ENCODE data around the gene IPP.
"Not testable (repeated sequence)": the region's sequence is repeated elsewhere in the genome, so short reads cannot be mapped to it uniquely, and the experiment has no call there.

Gene IPP

DNA sequence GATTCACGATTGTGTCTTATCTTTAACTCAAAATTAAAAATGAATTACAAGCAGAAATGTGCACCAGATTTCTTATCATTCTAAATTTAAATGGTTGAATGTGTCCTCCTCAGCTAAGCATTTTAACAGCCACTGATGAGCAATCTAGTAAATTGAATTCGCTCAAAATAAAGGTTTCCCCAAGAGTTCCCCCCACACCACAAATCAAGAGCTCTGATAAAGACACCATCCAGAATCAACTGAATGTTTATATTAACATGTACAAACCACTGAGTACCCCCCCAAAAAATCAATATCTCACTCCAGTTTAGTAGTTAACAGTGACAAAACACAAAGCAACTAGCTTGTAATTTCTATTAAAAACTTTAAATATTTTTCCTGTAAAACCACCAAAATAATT, 66.1 kb downstream of the IPP start:
- no peak for DNase-seq
- Histone ChIP-seq H3K36me3 (replicated peaks) (no peaks in the 10 kb centered on the region), H3K27ac (no peak overlapping the region), H3K4me3 (ENCODE audit: low read depth, low read length) (no peak overlapping the region), H3K27me3 (replicated peaks) (no peaks in the 10 kb centered on the region)
- TF ChIP-seq, protein P1, sequence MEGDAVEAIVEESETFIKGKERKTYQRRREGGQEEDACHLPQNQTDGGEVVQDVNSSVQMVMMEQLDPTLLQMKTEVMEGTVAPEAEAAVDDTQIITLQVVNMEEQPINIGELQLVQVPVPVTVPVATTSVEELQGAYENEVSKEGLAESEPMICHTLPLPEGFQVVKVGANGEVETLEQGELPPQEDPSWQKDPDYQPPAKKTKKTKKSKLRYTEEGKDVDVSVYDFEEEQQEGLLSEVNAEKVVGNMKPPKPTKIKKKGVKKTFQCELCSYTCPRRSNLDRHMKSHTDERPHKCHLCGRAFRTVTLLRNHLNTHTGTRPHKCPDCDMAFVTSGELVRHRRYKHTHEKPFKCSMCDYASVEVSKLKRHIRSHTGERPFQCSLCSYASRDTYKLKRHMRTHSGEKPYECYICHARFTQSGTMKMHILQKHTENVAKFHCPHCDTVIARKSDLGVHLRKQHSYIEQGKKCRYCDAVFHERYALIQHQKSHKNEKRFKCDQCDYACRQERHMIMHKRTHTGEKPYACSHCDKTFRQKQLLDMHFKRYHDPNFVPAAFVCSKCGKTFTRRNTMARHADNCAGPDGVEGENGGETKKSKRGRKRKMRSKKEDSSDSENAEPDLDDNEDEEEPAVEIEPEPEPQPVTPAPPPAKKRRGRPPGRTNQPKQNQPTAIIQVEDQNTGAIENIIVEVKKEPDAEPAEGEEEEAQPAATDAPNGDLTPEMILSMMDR (IDR thresholded peaks at IDR 0.05; ENCODE audit: low read depth, low read length, missing control alignments) = no peak
- in situ Hi-C loops (cut with HindIII; ENCODE audit: low pct_ligation_motif_present, low sequenced_read_pairs) = no loop called here

DNA sequence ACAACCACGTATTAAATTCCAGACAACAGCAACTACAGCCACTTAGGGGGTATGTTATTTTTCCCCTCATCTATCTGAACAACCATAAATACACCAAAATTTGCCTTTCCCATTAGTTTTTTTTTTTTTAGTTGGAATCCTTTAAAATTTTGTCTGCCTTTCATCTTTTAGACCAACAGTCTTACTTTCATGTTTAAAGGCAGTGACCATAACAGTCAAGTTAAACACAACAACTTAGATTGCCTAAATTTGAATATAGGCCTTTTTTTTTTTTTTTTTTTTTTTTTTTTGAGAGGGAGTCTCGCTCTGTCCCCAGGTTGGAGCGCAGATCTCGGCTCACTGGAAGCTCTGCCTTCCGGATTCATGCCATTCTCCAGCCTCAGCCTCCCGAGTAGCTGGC, 67.5 kb downstream of the IPP start:
- Histone ChIP-seq H3K27ac (no peak overlapping the region), H3K36me3 (replicated peaks) (no peaks in the 10 kb centered on the region), H3K4me3 (ENCODE audit: low read depth, low read length) (no peak overlapping the region), H3K27me3 (replicated peaks) (no peaks in the 10 kb centered on the region)
- no peak for DNase-seq
- in situ Hi-C loops (cut with HindIII; ENCODE audit: low pct_ligation_motif_present, low sequenced_read_pairs) = no loop called here
- TF ChIP-seq, protein P1 (IDR thresholded peaks at IDR 0.05; ENCODE audit: low read depth, low read length, missing control alignments) = no peak

DNA sequence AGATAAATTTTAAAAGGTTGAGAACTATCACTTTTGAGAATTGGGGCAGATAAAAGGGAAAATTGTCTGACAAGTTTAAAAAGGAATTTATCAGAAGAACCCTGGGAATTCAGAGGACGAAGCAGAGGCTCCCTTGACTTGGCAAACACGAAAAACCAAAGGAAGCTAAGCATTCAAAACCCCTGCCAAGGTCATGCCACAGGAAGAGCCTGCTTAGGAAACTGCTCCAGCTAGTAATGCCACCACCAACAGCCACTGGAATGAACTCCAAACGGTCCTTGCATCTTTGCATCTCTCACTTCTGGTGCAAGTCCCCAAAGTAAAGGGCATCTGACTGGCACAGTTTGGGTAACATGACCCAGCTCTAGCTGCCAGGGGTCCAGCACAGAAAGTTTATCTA, 71.3 kb downstream of the IPP start:
- no peak for DNase-seq
- H3K4me3 ChIP-seq (ENCODE audit: low read depth, low read length) = no peak overlapping the region
- in situ Hi-C loops (cut with HindIII; ENCODE audit: low pct_ligation_motif_present, low sequenced_read_pairs) = no loop called here
- TF ChIP-seq, protein P1 (IDR thresholded peaks at IDR 0.05; ENCODE audit: low read depth, low read length, missing control alignments) = no peak
- no peak overlapping the region for H3K27ac ChIP-seq
- no peaks in the 10 kb centered on the region for H3K27me3 ChIP-seq (replicated peaks)
- H3K36me3 ChIP-seq (replicated peaks) = peaks cover 3% of the 10 kb centered on the region

DNA sequence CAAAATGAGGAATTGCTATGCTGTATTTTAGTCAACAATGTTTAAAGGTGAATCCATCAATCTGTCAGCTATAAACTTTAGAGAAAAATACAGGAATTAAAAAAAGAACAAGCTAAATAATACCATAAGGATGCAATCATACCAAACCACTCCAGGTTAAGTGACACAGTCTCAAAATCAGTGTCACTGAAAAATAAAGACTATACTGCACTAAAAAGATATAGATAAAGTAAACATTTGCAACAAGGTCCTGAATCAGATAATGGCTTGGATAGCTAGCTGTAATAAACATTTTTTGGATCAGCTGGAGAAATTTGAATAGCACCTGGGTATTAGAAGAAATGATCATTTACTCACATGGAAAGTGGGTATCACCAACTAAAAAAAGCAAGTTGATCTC, 72.0 kb downstream of the IPP start:
- Histone ChIP-seq H3K36me3 (replicated peaks) (peaks cover 3% of the 10 kb centered on the region), H3K4me3 (ENCODE audit: low read depth, low read length) (no peak overlapping the region), H3K27ac (no peak overlapping the region), H3K27me3 (replicated peaks) (no peaks in the 10 kb centered on the region)
- DNase-seq = no peak
- TF ChIP-seq, protein P1 (IDR thresholded peaks at IDR 0.05; ENCODE audit: low read depth, low read length, missing control alignments) = no peak
- in situ Hi-C loops (cut with HindIII; ENCODE audit: low pct_ligation_motif_present, low sequenced_read_pairs) = no loop called here

DNA sequence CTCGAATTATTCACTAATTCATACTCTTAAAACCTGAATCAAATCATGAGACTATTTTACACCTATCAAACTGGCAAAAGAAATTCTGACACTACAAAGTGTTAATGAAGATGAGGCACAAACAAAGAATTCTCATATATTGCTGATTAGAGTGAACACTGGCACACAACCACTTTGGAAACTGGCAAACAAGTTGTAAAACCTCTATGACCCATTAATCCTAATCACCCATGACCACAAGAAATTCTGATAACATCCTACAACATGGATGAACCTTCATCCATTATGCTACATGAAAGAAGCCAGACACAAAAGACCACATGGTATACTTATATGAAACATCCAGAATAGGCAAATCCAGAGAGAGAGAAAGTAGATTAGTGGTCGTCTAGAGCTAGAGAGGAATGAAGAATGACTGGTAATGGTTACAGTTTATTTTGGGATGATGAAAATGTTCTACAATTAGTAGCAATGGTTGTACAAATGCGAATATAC, 72.7 kb downstream of the IPP start:
- H3K27me3 ChIP-seq (replicated peaks) = no peaks in the 10 kb centered on the region
- peaks cover 3% of the 10 kb centered on the region for H3K36me3 ChIP-seq (replicated peaks)
- in situ Hi-C loops (cut with HindIII; ENCODE audit: low pct_ligation_motif_present, low sequenced_read_pairs) = no loop called here
- TF ChIP-seq, protein P1 (IDR thresholded peaks at IDR 0.05; ENCODE audit: low read depth, low read length, missing control alignments) = no peak
- H3K4me3 ChIP-seq (ENCODE audit: low read depth, low read length) = no peak overlapping the region
- DNase-seq = no peak
- H3K27ac ChIP-seq = no peak overlapping the region

DNA sequence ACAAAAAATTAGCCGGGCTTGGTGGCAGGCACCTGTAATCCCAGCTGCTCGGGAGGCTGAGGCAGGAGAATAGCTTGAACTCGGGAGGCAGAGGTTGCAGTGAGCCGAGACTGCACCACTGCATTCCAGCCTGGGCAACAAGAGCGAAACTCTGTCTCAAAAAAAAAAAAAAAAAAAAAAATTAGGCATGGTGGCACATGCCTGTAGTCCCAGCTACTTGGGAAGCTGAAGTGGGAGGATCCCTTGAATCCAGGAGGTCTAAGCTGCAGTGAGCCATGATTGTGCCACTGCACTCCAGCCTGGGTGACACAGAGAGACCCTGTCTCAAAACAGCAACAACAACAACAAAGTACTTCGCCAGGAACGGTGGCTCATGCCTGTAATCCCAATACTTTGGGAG, 73.9 kb downstream of the IPP start:
- DNase-seq; H3K27me3 ChIP-seq (replicated peaks); H3K27ac ChIP-seq; H3K36me3 ChIP-seq (replicated peaks); H3K4me3 ChIP-seq (ENCODE audit: low read depth, low read length); in situ Hi-C loops (cut with HindIII; ENCODE audit: low pct_ligation_motif_present, low sequenced_read_pairs): not testable (repeated sequence)
